RWPE1 (cell line): ENCODE data around the gene SEPTIN12.

ENCODE experiments used
- CTCF ChIA-PET: fragments of 350-600 bp; sonication (Branson Sonifier 250); formaldehyde crosslinking; extraction: SDS; loops from one replicate; lab custom pipeline; 2021; lab: Yijun Ruan, JAX
- POLR2A ChIA-PET: fragments of 400-600 bp; formaldehyde crosslinking; extraction: SDS; loops from one replicate; lab custom pipeline; 2020; ENCODE audit warnings: antibody characterized with exemption; ENCODE audit not compliant: low non-redundant PET; lab: Yijun Ruan, JAX
- DNase-seq: peaks from one replicate; pipeline ENCODE4 v3.0.0; 2012; ENCODE audit warnings: low spot score
- H3K27ac ChIP-seq: fragments of 450-650 bp; 2 replicates; pipeline ENCODE4 v1.5.1; 2017
- TF ChIP-seq, protein P1 (sequence below): fragments of 450-650 bp; conservative IDR thresholded peaks from 2 replicates; pipeline ENCODE4 v1.5.1; 2017; ENCODE audit warnings: low read depth, mild to moderate bottlenecking

The SEPTIN12 gene

DNA sequence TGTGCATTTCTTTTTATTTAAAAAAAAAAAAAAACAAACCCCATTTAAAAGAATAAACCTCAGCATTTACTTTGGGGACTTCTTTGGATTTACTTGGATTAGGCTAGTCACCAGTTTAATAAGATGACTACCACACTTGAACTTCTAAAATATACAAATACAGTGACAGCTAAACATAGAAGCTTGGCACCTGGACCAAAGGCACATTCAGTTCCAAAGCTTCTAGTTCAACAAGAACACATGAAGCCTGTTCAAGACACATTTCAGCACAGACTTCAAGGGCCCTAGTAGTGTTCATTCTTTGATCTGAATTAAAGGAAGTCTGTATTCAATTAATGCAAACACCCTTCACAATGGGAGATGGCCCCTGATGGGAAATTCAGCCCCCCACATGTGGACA, 25.9 kb upstream of the SEPTIN12 start:
- CTCF ChIA-PET, result no interaction called here

DNA sequence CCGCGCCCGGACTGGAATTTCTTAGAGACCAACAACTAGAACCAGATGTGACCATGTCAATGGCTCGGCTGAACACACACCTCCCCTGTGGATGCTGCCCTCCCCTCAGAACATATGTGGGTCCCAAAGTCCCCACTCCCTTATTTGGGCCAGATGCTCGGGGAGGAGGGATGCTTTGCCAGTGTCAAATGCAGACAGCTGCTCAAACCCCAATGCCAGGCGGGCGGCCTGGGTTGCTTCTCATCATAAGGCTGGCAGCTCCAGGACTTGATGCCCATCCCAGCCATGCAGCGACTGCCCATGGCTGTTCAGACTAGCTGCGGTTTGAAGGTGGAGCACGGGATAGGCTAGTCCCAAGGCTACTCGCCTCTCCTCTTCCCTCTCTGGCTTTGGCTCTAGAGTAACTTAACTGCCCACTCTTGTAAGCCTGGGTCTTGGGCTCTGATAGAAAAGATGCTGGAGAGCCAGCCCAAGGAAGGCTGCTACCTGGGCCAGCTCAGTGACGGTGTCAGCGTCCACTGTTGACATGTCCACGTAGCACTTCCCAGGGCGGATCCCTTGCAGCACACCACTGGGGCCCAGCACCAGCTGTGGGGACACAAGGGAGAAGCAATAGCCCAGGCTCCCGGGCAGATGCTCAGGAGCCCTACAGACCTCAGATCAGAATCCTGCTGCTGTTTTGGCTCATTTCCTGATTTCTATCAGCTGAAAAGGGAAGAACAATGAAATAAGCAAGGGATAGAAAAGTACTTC, 25.3 kb upstream of the SEPTIN12 start:
- ChIA-PET POLR2A (interaction anchor here (0.6 kb wide), 1 partner anchor 140 kb away, joined by 4 read pairs; no protein-coding TSS in a partner anchor), CTCF (no interaction called here)
- TF ChIP-seq, protein P1, sequence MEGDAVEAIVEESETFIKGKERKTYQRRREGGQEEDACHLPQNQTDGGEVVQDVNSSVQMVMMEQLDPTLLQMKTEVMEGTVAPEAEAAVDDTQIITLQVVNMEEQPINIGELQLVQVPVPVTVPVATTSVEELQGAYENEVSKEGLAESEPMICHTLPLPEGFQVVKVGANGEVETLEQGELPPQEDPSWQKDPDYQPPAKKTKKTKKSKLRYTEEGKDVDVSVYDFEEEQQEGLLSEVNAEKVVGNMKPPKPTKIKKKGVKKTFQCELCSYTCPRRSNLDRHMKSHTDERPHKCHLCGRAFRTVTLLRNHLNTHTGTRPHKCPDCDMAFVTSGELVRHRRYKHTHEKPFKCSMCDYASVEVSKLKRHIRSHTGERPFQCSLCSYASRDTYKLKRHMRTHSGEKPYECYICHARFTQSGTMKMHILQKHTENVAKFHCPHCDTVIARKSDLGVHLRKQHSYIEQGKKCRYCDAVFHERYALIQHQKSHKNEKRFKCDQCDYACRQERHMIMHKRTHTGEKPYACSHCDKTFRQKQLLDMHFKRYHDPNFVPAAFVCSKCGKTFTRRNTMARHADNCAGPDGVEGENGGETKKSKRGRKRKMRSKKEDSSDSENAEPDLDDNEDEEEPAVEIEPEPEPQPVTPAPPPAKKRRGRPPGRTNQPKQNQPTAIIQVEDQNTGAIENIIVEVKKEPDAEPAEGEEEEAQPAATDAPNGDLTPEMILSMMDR, result no peak
- no peak for DNase-seq
- no peak overlapping the region for H3K27ac ChIP-seq

More for the DNA sequence above, 25.9 kb upstream of the SEPTIN12 start:
- POLR2A ChIA-PET, result no interaction called here
- no peak overlapping the region for H3K27ac ChIP-seq
- DNase-seq, result no peak
- TF ChIP-seq, protein P1, result no peak

- H3K27ac ChIP-seq, result peak overlapping the region; percentile 55
- TF ChIP-seq, protein P1, result no peak
- CTCF ChIA-PET, result no interaction called here
- DNase-seq, result no peak
- POLR2A ChIA-PET, result no interaction called here
Observed at GRCh38 chr16:4811773-4812172, 23.6 kb upstream of the SEPTIN12 start.

DNA sequence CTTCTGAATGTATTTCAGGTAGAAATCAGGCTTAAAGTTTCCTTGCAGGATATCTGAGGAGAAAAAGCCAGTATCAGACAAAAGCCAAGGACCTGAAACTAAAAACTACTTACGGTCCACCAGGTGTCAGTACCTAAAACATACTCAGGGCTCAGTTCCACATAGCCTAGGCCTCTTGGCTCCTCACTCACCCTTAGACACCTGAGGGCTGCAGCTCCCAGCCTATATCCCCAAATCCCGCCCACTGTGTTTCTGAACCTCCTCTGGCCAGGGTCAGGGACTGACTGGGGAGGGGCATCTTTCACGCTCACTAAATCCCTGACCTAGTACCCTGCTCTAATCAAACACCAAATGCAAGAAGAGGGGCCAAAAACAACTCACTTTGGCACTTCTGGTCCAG, 23.1 kb upstream of the SEPTIN12 start:
- no peak for DNase-seq
- ChIA-PET POLR2A (interaction anchor here (0.7 kb wide), 1 partner anchor 192 kb away, joined by 12 read pairs; no protein-coding TSS in a partner anchor), CTCF (no interaction called here)
- TF ChIP-seq, protein P1, result no peak
- H3K27ac ChIP-seq, result peak overlapping the region; percentile 55

GRCh38 chr16:4806280-4806679, 18.1 kb upstream of the SEPTIN12 start:
- no peak overlapping the region for H3K27ac ChIP-seq
- CTCF ChIA-PET, result interaction anchor here (0.6 kb wide), 1 partner anchor 316 kb away, joined by 3 read pairs; no protein-coding TSS in a partner anchor
- no peak for DNase-seq
- POLR2A ChIA-PET, result no interaction called here
- TF ChIP-seq, protein P1, result no peak

DNA sequence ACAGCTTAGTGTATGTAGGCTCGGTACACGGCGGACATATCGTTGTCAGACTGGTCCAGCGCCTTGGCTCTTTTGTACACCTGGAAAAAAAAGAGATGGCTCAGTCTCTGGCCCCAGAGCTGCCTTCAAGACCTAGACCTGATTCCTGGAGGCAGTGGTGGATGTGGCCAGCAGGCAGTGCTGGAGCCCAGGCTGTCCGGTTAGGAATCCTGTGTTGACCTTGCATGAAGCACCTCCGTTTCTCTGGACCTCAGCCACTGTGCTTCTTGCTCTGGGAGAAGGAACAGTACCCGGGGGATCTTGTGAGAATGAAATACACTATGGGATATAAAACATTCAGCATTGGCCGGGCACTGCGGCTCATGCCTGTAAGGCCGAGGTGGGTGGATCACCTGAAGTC, 17.1 kb upstream of the SEPTIN12 start:
- POLR2A ChIA-PET, result no interaction called here
- CTCF ChIA-PET, result no interaction called here
- TF ChIP-seq, protein P1, result no peak
- DNase-seq, result no peak
- peak overlapping the region; percentile 98 for H3K27ac ChIP-seq
